MM.1S (cell line): ENCODE measurements around the gene CHRNB1.

ENCODE experiments used
- EZH2 ChIP-seq: fragments of 300-600 bp; sonication (generic); optimal IDR thresholded peaks from 2 replicates; pipeline ENCODE3; 2017; ENCODE audit warnings: low read depth, mild to moderate bottlenecking, antibody characterized with exemption, low read length, mixed read lengths
- EZH2phosphoT487 ChIP-seq: fragments of 300-600 bp; sonication (generic); IDR thresholded peaks from 2 replicates; pipeline ENCODE4 v1.6.1; 2018; ENCODE audit warnings: antibody characterized with exemption, low read length
- TF ChIP-seq, protein P1 (sequence below): fragments of 300-600 bp; sonication (generic); IDR thresholded peaks from 2 replicates; pipeline ENCODE4 v1.5.1; 2016; ENCODE audit warnings: antibody characterized with exemption, low read length, mixed read lengths

GRCh38 chr17:7503521-7503920, 58.7 kb downstream of the CHRNB1 start:
- TF ChIP-seq, protein P1, sequence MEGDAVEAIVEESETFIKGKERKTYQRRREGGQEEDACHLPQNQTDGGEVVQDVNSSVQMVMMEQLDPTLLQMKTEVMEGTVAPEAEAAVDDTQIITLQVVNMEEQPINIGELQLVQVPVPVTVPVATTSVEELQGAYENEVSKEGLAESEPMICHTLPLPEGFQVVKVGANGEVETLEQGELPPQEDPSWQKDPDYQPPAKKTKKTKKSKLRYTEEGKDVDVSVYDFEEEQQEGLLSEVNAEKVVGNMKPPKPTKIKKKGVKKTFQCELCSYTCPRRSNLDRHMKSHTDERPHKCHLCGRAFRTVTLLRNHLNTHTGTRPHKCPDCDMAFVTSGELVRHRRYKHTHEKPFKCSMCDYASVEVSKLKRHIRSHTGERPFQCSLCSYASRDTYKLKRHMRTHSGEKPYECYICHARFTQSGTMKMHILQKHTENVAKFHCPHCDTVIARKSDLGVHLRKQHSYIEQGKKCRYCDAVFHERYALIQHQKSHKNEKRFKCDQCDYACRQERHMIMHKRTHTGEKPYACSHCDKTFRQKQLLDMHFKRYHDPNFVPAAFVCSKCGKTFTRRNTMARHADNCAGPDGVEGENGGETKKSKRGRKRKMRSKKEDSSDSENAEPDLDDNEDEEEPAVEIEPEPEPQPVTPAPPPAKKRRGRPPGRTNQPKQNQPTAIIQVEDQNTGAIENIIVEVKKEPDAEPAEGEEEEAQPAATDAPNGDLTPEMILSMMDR = no peak
- no peak for TF ChIP-seq EZH2
- TF ChIP-seq EZH2phosphoT487 = no peak
